GM10248 (cell line): Measurements from ENCODE around the gene SLC45A1.

ENCODE experiments used
- CTCF ChIA-PET: fragments of 300-600 bp; sonication (Branson Sonifier 250); formaldehyde crosslinking; extraction: SDS; loops from one replicate; lab custom pipeline; 2021; ENCODE audit warnings: antibody characterized with exemption; lab: Yijun Ruan, JAX
- POLR2A ChIA-PET: fragments of 350-650 bp; sonication (Branson Sonifier 250); formaldehyde crosslinking; extraction: SDS; loops from one replicate; lab custom pipeline; 2020; ENCODE audit warnings: antibody characterized with exemption; lab: Yijun Ruan, JAX
- DNase-seq: peaks from one replicate; pipeline ENCODE4 v3.0.0; 2012; ENCODE audit errors: extremely low spot score
- CTCF ChIP-seq: IDR thresholded peaks from 2 replicates; pipeline ENCODE4 v1.5.1; 2012; ENCODE audit warnings: mild to moderate bottlenecking, low read depth; ENCODE audit errors: extremely low read depth, missing control alignments, control extremely low read depth

SLC45A1 gene

GRCh38 chr1:8307628-8308027 is 10.3 kb upstream of the SLC45A1 start:
- CTCF ChIA-PET = interaction anchor here (0.7 to 2.1 kb wide), 3 partner anchors 11 to 292 kb away, joined by 3 to 7 read pairs (median 3); partner anchors contain the start of gene SLC45A1
- no peak for DNase-seq

GRCh38 chr1:8311068-8311718 is 6.7 kb upstream of the SLC45A1 start:
- ChIA-PET CTCF (interaction anchor here (0.8 to 2.2 kb wide), 8 partner anchors 8 to 336 kb away, joined by 3 to 8 read pairs (median 4); no protein-coding TSS in a partner anchor), POLR2A (no interaction called here)
- DNase-seq = no peak
- no peak for TF ChIP-seq CTCF

More at GRCh38 chr1:8307628-8308027, 10.3 kb upstream of the SLC45A1 start:
- POLR2A ChIA-PET = no interaction called here
- TF ChIP-seq CTCF = no peak

DNA sequence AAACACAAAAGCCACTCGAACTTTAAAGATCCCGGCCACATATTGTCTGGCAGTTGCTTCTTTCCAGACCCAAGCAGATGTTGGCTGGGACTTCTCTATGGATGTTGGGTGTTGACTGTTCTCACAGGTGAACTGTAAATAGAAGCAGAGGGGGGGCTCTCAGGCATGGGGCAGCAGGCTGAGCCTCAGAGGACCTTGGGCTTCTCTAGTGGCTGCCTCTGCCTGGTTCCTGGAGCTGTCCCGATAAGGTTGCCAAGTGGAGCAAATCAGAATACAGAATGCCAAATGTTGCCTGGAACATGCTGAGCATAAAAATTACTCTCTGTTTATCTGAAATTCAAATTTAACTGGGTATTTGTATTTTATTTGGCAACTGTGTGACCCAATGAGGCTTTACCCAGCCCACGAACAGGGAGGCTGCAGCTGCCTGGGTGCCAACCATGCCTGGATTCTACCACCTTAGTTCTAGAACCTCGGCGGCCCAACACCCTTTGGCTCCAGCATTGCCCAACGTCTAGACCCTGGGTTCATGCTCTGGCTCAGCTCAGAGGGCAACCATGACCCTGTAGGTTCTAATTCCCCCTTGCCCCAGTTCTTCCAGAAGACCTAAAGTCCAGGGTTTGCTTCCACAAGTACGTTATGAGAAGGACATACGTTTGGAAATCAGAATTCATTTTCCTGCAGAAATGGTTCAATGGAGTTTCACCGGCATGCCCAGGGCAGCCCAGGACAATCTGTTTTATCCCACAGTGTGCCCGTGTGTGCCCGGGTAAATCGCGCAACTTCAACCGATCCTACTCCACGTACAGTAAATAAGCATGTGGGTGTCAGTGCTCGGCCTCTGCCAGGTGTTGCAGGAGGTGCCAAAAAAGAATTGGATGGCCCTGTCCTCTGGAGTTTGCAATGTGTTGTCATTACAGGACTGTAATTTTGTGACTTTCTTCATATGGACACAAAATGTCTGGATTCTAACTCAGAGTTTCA is 5.4 kb upstream of the SLC45A1 start:
- ChIA-PET POLR2A (no interaction called here), CTCF (interaction anchor here (0.8 to 4.5 kb wide), 10 partner anchors 10 to 337 kb away, joined by 3 to 116 read pairs (median 14); no protein-coding TSS in a partner anchor)
- no peak for DNase-seq
- TF ChIP-seq CTCF = no peak

DNA sequence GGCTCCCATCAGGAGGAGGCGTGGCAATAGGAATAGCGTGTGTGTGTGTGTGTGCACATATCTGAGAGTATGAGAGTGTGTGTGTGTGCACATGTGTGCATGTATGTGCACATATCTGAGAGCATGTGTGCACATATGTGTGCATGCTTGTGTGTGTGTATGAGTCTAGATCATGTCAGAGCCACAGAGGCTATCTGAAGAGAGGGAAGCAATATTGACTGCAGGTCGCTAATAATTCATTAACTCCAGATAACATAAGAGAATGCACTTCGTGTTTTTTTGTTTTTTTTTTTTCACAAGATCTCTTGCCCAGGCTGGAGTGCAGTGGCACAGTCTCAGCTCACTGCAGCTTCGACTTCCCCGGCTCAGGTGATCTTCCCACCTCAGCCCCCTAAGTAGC is 4.7 kb upstream of the SLC45A1 start:
- CTCF ChIA-PET = interaction anchor here (1.0 to 4.5 kb wide), 13 partner anchors 11 to 338 kb away, joined by 3 to 116 read pairs (median 13); no protein-coding TSS in a partner anchor
- TF ChIP-seq CTCF = no peak
- DNase-seq = no peak
- POLR2A ChIA-PET = no interaction called here

DNA sequence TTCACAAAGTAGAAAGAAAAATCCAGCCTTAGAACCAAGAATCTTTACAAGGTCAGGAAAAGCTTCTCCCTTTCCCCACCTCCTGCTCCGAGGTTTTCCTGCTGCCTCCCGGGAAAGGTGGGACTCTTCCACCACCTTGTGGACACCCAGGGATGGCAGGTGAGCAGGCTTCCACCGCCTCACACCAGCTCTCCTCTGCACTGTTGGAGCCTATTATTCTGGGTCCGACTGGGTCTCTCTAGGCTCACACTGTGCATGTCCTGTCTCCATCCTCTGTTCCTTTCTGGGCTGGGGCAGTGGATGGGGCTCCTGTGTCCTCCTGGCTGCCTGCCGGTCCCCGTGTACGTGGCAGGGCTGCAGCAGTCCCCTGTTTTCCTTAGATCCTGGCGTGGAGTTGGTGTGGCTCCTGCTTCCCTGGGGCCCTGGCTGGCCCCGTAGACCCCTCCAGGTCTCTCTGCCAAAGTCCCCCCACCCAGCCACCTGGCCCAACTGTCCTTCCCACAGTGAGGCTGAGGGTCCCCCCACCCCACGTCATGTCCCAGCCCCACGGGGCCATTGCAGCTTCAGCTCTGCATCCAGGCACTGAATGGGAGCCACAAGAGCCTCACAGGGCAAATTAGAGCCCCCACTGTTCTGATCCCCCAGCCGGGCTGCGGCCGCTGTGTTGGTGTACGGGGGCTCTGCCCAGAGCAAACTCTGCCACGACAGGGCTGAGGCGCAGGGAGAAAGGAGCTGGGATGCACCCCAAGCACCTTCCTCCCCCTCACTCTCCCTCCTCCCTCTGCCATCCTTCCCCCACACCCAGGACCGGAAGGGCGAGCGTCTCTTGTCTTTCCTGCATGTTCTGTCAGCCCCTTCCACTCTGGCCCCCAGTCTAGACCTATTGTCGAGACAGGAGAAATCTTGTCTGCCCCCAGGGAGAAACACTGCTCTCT is 3.3 kb upstream of the SLC45A1 start:
- DNase-seq = peak; percentile 76
- POLR2A ChIA-PET = no interaction called here
- CTCF ChIA-PET = interaction anchor here (0.7 to 4.5 kb wide), 36 partner anchors 9 to 402 kb away, joined by 3 to 116 read pairs (median 4); no protein-coding TSS in a partner anchor
- TF ChIP-seq CTCF = peak; percentile 83
